Stimulated activated CD4-positive, alpha-beta T cell treated with anti-CD3 and anti-CD28 coated beads, Interleukin-4, amount 100 ng/mL, for 24 hours (primary cell): ENCODE results near the gene MED12.

Source experiments
- DNase-seq: peaks from one replicate; pipeline ENCODE4 v3.0.0-alpha.2; 2020

MED12 gene

GRCh38 chrX:71107762-71108360 is 10.5 kb upstream of the MED12 start:
- DNase-seq = peak; percentile 17

GRCh38 chrX:71109051-71109450 is 9.3 kb upstream of the MED12 start:
- no peak for DNase-seq

- peak; percentile 80 for DNase-seq
These were observed 7.1 kb upstream of the MED12 start, which contains the start of gene IL2RG for GRCh38 chrX:71111141-71111843. Gene IL2RG (minus strand): TSS chrX:71111577. CDS start chrX:71111539, 38 bp downstream.

GRCh38 chrX:71111921-71112431 is 6.4 kb upstream of the MED12 start:
- DNase-seq = no peak

- DNase-seq = no peak
These were observed 1.0 kb upstream of the MED12 start for GRCh38 chrX:71117358-71117757.

- no peak for DNase-seq
These were observed 664 bp downstream of the MED12 start for GRCh38 chrX:71118985-71119535.

- no peak for DNase-seq
These were observed 9.9 kb downstream of the MED12 start for GRCh38 chrX:71128166-71128833.

GRCh38 chrX:71128915-71129765 is 10.7 kb downstream of the MED12 start:
- DNase-seq = peak; percentile 72

GRCh38 chrX:71131510-71131909 is 13.1 kb downstream of the MED12 start:
- no peak for DNase-seq

- no peak for DNase-seq
These were observed 22.0 kb downstream of the MED12 start for GRCh38 chrX:71140440-71140839.

- DNase-seq = no peak
These were observed 25.1 kb downstream of the MED12 start for GRCh38 chrX:71143508-71143907.

GRCh38 chrX:71144651-71145050 is 26.3 kb downstream of the MED12 start, which contains the start of gene NLGN3:
Gene NLGN3 (plus strand): TSS chrX:71144841. CDS start chrX:71147750, 2,909 bp downstream.
- no peak for DNase-seq

GRCh38 chrX:71147496-71148277 is 29.3 kb downstream of the MED12 start:
- no peak for DNase-seq

- no peak for DNase-seq
These were observed 29.9 kb downstream of the MED12 start for GRCh38 chrX:71148278-71148663.

- DNase-seq = no peak
These were observed 33.0 kb downstream of the MED12 start for GRCh38 chrX:71151366-71151765.

GRCh38 chrX:71154196-71154595 is 35.8 kb downstream of the MED12 start:
- no peak for DNase-seq

- DNase-seq = no peak
These were observed 36.2 kb downstream of the MED12 start for GRCh38 chrX:71154641-71155040.

GRCh38 chrX:71158603-71159002 is 40.2 kb downstream of the MED12 start:
- no peak for DNase-seq

- no peak for DNase-seq
These were observed 40.9 kb downstream of the MED12 start for GRCh38 chrX:71159335-71159734.

- DNase-seq = no peak
These were observed 42.1 kb downstream of the MED12 start for GRCh38 chrX:71160475-71160874.

GRCh38 chrX:71162981-71163380 is 44.6 kb downstream of the MED12 start:
- no peak for DNase-seq

- DNase-seq = no peak
These were observed 45.7 kb downstream of the MED12 start for GRCh38 chrX:71164071-71164470.
